OCI-LY7 (cell line): ENCODE results near the gene GAP43. TPM values are rescaled to one million over a fixed set of nuclear protein-coding genes. Genes with fewer than 3 reads are reported as not detected.

ENCODE experiments used
- BruUV-seq: library from RNA; stranded (reverse); fragments of 400-500 nt; replicated peaks from 2 replicates; lab custom pipeline; 2021; lab: Mats Ljungman, UMichigan
- CTCF ChIA-PET: fragments of 300-600 bp; sonication (Branson Sonifier 250); formaldehyde crosslinking; loops from one replicate; lab custom pipeline; 2022; ENCODE audit warnings: antibody characterized with exemption; ENCODE audit not compliant: unreplicated experiment; lab: Charles Lee
- POLR2A ChIA-PET: fragments of 300-600 bp; sonication (Branson Sonifier 250); formaldehyde crosslinking; loops from one replicate; lab custom pipeline; 2022; ENCODE audit warnings: antibody characterized with exemption; lab: Charles Lee
- DNase-seq: peaks from one replicate; pipeline ENCODE4 v3.0.0-alpha.2; 2015; ENCODE audit warnings: low spot score
- H2AFZ ChIP-seq: fragments of 200-600 bp; sonication (generic), shearing (Covaris generic); 2 replicates; pipeline ENCODE4 v1.6.1; 2014; ENCODE audit warnings: mild to moderate bottlenecking, antibody characterized with exemption, low read length, moderate library complexity
- H3K27ac ChIP-seq: fragments of 200-600 bp; sonication (generic); 2 replicates; pipeline ENCODE4 v1.5.1; 2014; ENCODE audit warnings: mixed run types, low read depth, mild to moderate bottlenecking, moderate library complexity, low read length, inconsistent platforms; ENCODE audit not compliant: poor library complexity, severe bottlenecking
- H3K36me3 ChIP-seq: fragments of 200-600 bp; sonication (generic); 2 replicates; pipeline ENCODE4 v1.6.1; 2014; ENCODE audit warnings: mild to moderate bottlenecking, antibody characterized with exemption, low read length, moderate library complexity, mixed read lengths; ENCODE audit not compliant: insufficient read depth
- H3K4me1 ChIP-seq: fragments of 200-600 bp; sonication (generic); 2 replicates; pipeline ENCODE4 v1.5.1; 2014; ENCODE audit warnings: mild to moderate bottlenecking, low read length; ENCODE audit not compliant: insufficient read depth, poor library complexity, severe bottlenecking
- H3K4me2 ChIP-seq: fragments of 200-600 bp; sonication (generic); 2 replicates; pipeline ENCODE4 v1.6.1; 2014; ENCODE audit warnings: mild to moderate bottlenecking, low read length
- H3K4me3 ChIP-seq: fragments of 200-600 bp; sonication (generic); 2 replicates; pipeline ENCODE4 v1.5.1; 2014; ENCODE audit warnings: mild to moderate bottlenecking, low read depth, low read length; ENCODE audit not compliant: poor library complexity, severe bottlenecking
- H3K79me2 ChIP-seq: fragments of 200-600 bp; sonication (generic); 2 replicates; pipeline ENCODE4 v1.6.1; 2016; ENCODE audit warnings: low read depth, mild to moderate bottlenecking, low read length, moderate library complexity, mixed read lengths; ENCODE audit not compliant: insufficient read depth
- H3K9me2 ChIP-seq: fragments of 200-600 bp; sonication (generic); 2 replicates; pipeline ENCODE4 v1.6.1; 2016; ENCODE audit warnings: mild to moderate bottlenecking, low read length, mixed read lengths; ENCODE audit not compliant: insufficient read depth
- H3K9me3 ChIP-seq: fragments of 200-600 bp; sonication (generic); 2 replicates; pipeline ENCODE4 v1.6.1; 2014; ENCODE audit warnings: mild to moderate bottlenecking, mixed run types, low read length, mixed read lengths
- H4K20me1 ChIP-seq: fragments of 200-600 bp; sonication (generic); 2 replicates; pipeline ENCODE4 v1.6.1; 2014; ENCODE audit warnings: mild to moderate bottlenecking, antibody characterized with exemption, low read length, moderate library complexity, mixed read lengths; ENCODE audit not compliant: insufficient read depth
- CTCF ChIP-seq: fragments of 200-600 bp; sonication (generic); conservative IDR thresholded peaks from 2 replicates; pipeline ENCODE4 v1.5.1; 2014; ENCODE audit warnings: mild to moderate bottlenecking, antibody characterized with exemption, low read length, moderate library complexity, mixed read lengths
- EZH2phosphoT487 ChIP-seq: fragments of 200-600 bp; sonication (generic); IDR thresholded peaks from 2 replicates; pipeline ENCODE4 v1.6.1; 2018; ENCODE audit warnings: low read depth, borderline replicate concordance, mild to moderate bottlenecking, mixed run types, antibody characterized with exemption, low read length, moderate library complexity, mixed read lengths
- intact Hi-C: fragments of 100-400 bp; cut with micrococcal nuclease; formaldehyde crosslinking; loops from one replicate; pipeline ENCODE4 v1.10.0; 2022; ENCODE audit not compliant: unreplicated experiment
- total RNA-seq, 2 experiments: library from RNA; depleted of rRNA in 1 of 2; stranded (reverse); fragments of >200 nt in 1 of 2; shearing (Covaris generic) in 1 of 2; gene quantifications; 2 replicates each; pipeline ENCODE4 v1.2.3, GENCODE V29; 2014 to 2022

Gene GAP43
- total RNA-seq, 2 experiments from 2014 or later = not detected

DNA sequence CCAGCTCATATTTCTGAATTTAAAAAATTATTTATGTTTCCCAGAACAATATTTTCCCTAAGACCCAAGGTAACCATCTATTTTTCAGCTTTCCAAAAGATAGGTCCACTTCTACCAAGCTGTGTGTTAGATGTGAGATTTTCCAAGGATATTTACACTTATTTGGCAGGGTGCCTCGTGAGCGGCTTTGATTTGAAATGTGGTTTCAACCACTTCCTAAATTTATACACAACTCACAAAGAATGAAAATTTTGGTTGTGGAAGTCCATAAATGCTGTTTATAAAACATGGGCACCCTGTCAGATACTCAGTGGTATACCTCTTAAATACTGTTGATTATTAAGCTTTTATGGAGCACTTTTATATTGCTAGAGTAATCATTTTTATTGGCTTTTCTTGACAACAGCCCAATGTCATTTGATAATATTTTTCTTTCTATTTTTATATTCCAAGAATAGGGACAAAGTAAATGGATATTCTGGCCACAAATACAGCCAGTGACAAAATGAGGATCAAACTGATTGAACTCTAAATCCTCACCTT, 57.6 kb downstream of the GAP43 start:
- H3K36me3 ChIP-seq = no peaks in the 10 kb centered on the region
- no peaks in the 10 kb centered on the region for H3K9me3 ChIP-seq
- ChIA-PET POLR2A (no interaction called here), CTCF (no interaction called here)
- no peak overlapping the region for H3K27ac ChIP-seq
- no peak overlapping the region for H3K4me2 ChIP-seq
- BruUV-seq = no TSS peak
- H3K4me3 ChIP-seq = no peak overlapping the region
- no peak for DNase-seq
- intact Hi-C loops = no loop called here
- no peak for TF ChIP-seq CTCF
- TF ChIP-seq EZH2phosphoT487 = no peak
- H3K9me2 ChIP-seq = no peaks in the 10 kb centered on the region
- no peaks in the 10 kb centered on the region for H4K20me1 ChIP-seq
- no peak overlapping the region for H2AFZ ChIP-seq
- H3K4me1 ChIP-seq = no peaks in the 10 kb centered on the region
- no peaks in the 10 kb centered on the region for H3K79me2 ChIP-seq

DNA sequence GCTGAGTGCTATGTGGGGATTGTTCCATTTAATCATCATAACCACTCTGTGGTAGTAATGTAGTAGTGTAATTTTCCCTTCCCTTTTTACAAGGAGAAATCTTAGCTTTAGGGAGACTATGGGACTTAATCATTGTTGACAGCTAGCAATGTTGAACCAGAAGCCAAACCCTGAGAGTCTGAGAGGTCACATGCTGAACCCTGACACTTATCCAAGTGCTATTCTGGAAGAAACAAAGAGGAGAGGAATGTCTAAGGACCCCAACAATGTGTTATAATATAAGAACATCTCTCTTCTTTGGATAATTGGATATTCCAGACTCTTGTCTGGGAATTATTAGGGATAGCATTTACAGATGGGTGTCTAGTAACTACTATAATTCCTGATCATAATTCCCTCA, 58.4 kb downstream of the GAP43 start:
- DNase-seq = no peak
- Histone ChIP-seq H3K4me2 (no peak overlapping the region), H3K36me3 (no peaks in the 10 kb centered on the region), H3K9me3 (no peaks in the 10 kb centered on the region), H3K4me1 (no peaks in the 10 kb centered on the region), H3K79me2 (no peaks in the 10 kb centered on the region), H4K20me1 (no peaks in the 10 kb centered on the region), H3K4me3 (no peak overlapping the region), H2AFZ (no peak overlapping the region), H3K27ac (no peak overlapping the region), H3K9me2 (no peaks in the 10 kb centered on the region)
- ChIA-PET CTCF (no interaction called here), POLR2A (interaction anchor here (0.7 kb wide), 1 partner anchor 57 kb away, joined by 4 read pairs; no protein-coding TSS in a partner anchor)
- no TSS peak for BruUV-seq
- intact Hi-C loops = no loop called here
- TF ChIP-seq EZH2phosphoT487 = no peak
- TF ChIP-seq CTCF = no peak

DNA sequence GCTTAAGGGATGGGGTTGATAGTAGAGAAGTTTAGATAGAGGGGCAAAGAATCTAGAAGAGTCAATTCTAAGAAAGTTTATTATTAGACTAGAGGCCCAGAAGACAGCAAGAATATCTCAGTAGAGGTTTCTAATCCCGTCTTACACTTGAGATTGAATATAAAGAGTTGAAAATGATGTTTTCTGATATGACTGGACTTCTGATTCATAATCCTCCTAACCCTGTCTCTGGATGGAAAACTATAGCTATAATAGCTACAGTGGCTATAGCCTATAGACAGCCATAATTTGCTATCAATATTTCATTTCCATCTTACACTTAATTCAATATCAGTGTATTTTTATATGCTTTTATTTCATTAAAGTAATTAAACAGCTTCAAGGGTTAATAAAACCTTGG, 60.0 kb downstream of the GAP43 start:
- Histone ChIP-seq H3K4me3 (no peak overlapping the region), H3K36me3 (no peaks in the 10 kb centered on the region), H4K20me1 (no peaks in the 10 kb centered on the region), H3K9me2 (no peaks in the 10 kb centered on the region), H3K9me3 (no peaks in the 10 kb centered on the region), H3K79me2 (no peaks in the 10 kb centered on the region), H3K4me2 (no peak overlapping the region), H3K27ac (no peak overlapping the region), H3K4me1 (no peaks in the 10 kb centered on the region), H2AFZ (no peak overlapping the region)
- no peak for DNase-seq
- no TSS peak for BruUV-seq
- intact Hi-C loops = no loop called here
- ChIA-PET POLR2A (interaction anchor here (0.9 kb wide), 1 partner anchor 12 kb away, joined by 3 read pairs; no protein-coding TSS in a partner anchor), CTCF (no interaction called here)
- TF ChIP-seq EZH2phosphoT487 = no peak
- TF ChIP-seq CTCF = no peak
